ENCODE results near the gene ZDHHC11B. TPM values are rescaled to one million over a fixed set of nuclear protein-coding genes. Genes with fewer than 3 reads are reported as not detected.

The ZDHHC11B gene
- total RNA-seq, 4 donors from 2014 or later, result 1.1 to 5.5 (median 3.5) TPM

DNA sequence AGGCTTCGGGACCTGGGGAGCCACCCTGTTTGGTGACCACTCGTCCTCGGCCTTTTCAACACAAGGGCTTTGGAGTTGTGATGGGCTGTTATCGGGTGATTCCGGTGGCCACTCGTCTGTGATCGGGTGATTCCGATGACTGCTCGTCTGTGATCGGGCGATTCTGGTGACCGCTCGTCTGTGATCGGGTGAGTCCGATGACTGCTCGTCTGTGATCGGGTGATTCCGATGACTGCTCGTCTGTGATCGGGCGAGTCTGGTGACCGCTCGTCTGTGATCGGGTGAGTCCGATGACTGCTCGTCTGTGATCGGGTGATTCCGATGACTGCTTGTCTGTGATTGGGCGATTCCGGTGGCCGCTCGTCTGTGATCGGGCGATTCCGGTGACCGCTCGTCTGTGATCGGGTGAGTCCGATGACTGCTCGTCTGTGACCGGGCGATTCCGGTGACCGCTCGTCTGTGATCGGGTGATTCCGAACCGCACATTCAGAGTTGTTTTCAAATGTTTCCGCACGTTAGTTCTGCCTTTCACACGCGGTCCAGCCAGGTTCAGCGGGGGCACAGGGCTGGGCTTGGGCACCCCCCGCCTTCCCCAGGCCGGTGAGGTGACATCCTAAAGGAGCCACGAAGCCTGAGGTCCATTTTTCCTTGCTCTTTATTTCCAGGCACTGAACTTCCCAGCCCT lies 121.6 kb downstream of the ZDHHC11B start:
- DNase-seq (ENCODE audit: low spot score), result no peak
- TF ChIP-seq, protein P1, sequence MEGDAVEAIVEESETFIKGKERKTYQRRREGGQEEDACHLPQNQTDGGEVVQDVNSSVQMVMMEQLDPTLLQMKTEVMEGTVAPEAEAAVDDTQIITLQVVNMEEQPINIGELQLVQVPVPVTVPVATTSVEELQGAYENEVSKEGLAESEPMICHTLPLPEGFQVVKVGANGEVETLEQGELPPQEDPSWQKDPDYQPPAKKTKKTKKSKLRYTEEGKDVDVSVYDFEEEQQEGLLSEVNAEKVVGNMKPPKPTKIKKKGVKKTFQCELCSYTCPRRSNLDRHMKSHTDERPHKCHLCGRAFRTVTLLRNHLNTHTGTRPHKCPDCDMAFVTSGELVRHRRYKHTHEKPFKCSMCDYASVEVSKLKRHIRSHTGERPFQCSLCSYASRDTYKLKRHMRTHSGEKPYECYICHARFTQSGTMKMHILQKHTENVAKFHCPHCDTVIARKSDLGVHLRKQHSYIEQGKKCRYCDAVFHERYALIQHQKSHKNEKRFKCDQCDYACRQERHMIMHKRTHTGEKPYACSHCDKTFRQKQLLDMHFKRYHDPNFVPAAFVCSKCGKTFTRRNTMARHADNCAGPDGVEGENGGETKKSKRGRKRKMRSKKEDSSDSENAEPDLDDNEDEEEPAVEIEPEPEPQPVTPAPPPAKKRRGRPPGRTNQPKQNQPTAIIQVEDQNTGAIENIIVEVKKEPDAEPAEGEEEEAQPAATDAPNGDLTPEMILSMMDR (IDR thresholded peaks at IDR 0.05), result no peak

DNA sequence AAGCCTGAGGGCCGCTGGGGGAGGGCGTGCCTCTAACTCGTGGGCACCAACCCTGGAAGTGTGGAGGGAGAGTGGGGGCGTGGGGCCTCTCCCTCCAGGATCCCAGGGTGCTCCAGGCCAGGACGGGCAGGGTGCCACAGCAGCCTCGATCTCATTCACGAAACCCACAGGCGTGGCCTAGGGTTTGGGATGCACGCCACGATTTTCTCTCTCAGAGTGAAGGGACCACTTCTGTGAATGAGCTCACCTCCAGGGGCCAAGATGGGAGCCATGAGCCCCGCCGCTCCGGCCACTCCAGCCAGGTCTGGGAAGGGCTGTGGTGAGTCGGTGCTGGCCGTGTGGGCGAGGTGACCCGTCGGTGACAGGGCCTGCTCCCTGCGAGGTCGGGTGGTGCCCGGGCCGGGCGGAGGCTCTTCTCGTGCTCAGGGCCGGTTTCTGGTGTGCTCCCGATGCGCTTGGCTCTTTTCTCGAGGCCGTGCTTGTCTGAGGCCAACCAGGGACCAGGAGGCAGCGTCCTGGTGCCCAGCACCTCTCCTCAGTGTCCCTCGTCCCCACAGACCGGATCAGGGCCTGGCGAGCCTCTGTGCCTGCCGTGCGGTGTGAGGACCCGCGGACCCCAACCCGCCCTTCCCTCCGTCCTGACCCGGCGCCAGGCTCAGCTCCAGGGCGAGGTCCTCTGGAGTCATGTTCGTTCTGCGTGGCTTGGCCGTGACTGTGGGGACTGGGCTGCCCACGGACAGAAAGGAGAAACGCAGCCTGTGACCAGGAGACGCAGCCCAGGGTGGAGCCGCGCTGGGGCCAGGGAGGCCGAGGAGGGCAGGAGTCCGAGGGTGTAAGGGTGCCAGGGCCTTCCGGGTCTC lies 122.4 kb downstream of the ZDHHC11B start:
- TF ChIP-seq, protein P1 (IDR thresholded peaks at IDR 0.05), result no peak
- ATAC-seq (ENCODE audit: low FRiP score) (no peak), DNase-seq (ENCODE audit: low spot score) (no peak)

More for the DNA sequence above, 121.6 kb downstream of the ZDHHC11B start:
- no peak for ATAC-seq (ENCODE audit: low FRiP score)

DNA sequence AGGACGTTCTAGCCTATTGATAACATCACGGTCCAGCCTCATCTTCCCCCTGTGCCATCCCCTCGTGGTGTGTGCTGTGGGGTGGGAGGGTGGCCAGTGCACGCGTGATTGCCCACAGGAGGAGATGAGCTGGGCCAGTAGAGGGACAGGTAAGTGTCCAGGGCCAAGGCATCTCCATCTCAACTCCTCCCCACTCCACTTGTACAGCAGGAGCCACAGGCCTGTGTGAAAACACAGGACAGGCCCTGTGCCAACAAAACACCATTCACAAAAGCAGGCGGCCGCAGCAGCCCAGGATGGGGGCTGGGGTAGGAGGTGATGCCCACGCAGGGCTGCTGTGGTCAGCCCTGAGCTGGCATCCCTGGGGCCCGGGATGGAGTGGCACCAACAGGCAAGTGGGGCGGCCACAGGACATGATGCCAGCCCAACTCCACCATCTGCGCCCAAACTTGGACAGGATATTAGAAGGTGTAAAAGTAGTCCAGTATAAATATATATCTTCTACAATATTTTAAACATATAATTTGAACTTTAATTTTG lies 124.0 kb downstream of the ZDHHC11B start:
- ATAC-seq (ENCODE audit: low FRiP score) (no peak), DNase-seq (ENCODE audit: low spot score) (no peak)
- TF ChIP-seq, protein P1 (IDR thresholded peaks at IDR 0.05), result no peak

Other genes with a start within 250 kb of the ZDHHC11B start
- 1 to 10 TPM; 1.1 to 2.0 (median 1.7) TPM for gene CEP72, start 172.4 kb downstream of the ZDHHC11B start, total RNA-seq
- 1 to 10 TPM; 3.9 to 7.8 (median 5.5) TPM for gene TPPP, start 91.4 kb downstream of the ZDHHC11B start, total RNA-seq
- gene ZDHHC11, start 66.3 kb upstream of the ZDHHC11B start, total RNA-seq, result 1 to 10 TPM; 2.4 to 5.8 (median 4.8) TPM
- gene BRD9, start 108.1 kb upstream of the ZDHHC11B start, total RNA-seq, result 10 to 100 TPM; 24.0 to 53.2 (median 36.7) TPM
- 1 to 10 TPM in 1 of 4 donors, under 1 TPM in 3; 0.79 to 3.0 (median 0.93) TPM for gene TRIP13, start 108.2 kb upstream of the ZDHHC11B start, total RNA-seq
- gene NKD2, start 224.1 kb upstream of the ZDHHC11B start, total RNA-seq, result 1 to 10 TPM; 1.1 to 7.1 (median 1.8) TPM